DND-41 (cell line): ENCODE data around the gene ATG13.

Experiments
- EZH2 ChIP-seq: IDR thresholded peaks from 3 replicates; pipeline ENCODE4 v1.6.1; 2012; ENCODE audit warnings: borderline replicate concordance, low read depth, mild to moderate bottlenecking, moderate library complexity, low read length, inconsistent platforms; ENCODE audit not compliant: severe bottlenecking
- TF ChIP-seq, protein P1 (sequence below): IDR thresholded peaks from 2 replicates; pipeline ENCODE4 v1.5.1; 2012; ENCODE audit warnings: borderline replicate concordance, low read length, moderate library complexity, mild to moderate bottlenecking; ENCODE audit not compliant: poor library complexity, severe bottlenecking; ENCODE audit errors: extremely low read depth

DNA sequence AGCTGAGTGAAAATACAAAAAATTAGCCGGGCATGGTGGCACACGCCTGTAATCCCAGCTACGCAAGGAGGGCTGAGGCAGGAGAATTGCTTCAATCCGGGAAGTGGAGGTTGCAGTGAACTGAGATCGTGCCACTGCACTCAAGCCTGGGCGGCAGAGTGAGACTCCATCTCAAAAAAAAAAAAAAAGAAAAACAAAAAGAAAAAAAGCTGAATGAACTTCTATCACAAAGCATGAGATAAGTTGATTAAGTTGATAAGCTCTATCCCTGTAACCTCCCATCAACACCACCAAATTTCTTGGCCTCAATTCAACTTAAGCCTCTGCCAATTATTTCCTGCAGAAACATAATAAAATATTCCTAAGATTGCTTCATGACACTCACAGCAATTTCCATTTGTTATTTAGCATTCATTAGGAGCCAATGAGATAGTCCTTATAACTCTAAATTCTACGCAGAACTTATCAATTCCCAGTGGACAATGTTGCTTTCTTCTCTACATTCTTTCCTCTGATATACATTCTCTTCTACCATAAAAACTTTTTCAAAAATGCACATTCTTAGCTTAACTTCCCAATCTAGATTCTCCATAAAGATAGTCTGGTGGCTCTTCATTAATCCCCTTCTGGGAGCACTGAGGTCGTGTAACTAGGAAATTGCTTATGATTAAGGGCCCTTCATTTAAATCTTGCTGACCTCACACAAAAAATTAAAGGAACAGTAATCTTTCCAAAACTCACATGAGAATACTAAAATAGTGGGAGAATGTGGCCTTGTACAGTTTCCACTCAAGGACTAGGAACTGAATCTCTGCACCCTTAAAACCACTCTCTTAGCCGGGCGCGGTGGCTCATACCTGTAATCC is 26.4 kb upstream of the ATG13 start:
- TF ChIP-seq, protein P1, sequence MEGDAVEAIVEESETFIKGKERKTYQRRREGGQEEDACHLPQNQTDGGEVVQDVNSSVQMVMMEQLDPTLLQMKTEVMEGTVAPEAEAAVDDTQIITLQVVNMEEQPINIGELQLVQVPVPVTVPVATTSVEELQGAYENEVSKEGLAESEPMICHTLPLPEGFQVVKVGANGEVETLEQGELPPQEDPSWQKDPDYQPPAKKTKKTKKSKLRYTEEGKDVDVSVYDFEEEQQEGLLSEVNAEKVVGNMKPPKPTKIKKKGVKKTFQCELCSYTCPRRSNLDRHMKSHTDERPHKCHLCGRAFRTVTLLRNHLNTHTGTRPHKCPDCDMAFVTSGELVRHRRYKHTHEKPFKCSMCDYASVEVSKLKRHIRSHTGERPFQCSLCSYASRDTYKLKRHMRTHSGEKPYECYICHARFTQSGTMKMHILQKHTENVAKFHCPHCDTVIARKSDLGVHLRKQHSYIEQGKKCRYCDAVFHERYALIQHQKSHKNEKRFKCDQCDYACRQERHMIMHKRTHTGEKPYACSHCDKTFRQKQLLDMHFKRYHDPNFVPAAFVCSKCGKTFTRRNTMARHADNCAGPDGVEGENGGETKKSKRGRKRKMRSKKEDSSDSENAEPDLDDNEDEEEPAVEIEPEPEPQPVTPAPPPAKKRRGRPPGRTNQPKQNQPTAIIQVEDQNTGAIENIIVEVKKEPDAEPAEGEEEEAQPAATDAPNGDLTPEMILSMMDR = no peak
- no peak for TF ChIP-seq EZH2
